Activated naive CD4-positive, alpha-beta T cell treated with anti-CD3 and anti-CD28 coated beads, Interleukin-2, amount 50 U/mL, for 16 hours (primary cell): ENCODE measurements around the gene GTF3C5.
"Not testable (repeated sequence)": the region's sequence is repeated elsewhere in the genome, so short reads cannot be mapped to it uniquely, and the experiment has no call there.

ENCODE experiments used
- DNase-seq: peaks from one replicate; pipeline ENCODE4 v3.0.0-alpha.2; 2020

Gene GTF3C5

DNA sequence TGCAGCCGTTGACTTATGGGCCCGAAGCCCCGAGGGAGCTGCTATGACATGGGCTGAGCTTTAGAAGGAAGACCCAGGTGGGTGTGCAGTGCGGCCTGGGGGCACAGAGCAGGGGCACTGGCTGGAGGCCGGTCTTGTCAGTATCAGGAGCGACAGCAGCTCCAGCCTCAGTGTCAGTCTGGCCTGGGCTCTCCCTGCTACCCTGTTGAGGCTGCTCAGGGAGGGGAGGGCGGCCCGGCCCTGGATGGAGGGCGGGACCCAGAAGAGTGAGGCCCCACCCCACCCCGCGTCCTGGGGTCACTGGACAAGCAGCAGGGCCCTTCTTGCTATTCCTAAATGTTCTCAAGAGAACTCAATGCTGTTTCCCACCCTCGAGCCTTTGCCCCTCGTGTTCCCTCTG lies 34.3 kb upstream of the GTF3C5 start:
- no peak for DNase-seq

DNA sequence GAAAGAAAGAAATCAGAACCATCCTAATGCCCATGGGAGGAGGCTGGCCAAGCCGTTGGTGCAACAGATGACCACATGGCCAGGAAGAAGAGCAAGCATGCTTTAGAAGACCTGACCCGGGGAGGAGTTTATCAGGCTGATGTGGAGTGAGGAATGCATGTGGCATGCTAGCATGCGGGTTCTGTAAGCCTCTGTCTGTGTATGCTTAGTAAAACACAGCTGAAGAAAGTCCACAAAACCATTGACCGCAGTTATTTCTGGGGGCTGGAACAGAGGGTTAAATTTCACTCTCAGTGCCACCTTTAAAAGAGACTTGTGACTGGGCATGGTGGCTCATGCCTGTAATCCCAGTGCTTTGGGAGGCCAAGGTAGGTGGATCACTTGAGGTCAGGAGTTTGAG lies 33.2 kb upstream of the GTF3C5 start:
- DNase-seq, result no peak

DNA sequence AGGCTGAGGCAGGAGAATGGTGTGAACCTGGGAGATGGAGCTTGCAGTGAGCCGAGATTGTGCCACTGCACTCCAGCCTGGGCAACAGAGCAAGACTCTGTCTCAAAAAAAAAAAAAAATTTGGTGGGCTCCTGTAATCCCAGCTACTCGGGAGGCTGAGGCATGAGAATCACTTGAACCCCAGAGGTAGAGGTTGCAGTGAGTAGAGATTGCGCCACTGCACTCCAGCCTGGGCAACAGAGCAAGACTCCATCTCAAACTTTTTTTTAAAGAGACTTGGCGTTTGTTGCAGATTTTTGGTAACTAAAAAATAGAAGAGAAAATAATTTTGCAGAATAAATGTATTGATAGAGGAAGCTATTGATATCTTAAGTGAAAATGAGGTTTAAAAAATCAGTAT lies 32.6 kb upstream of the GTF3C5 start:
- DNase-seq, result not testable (repeated sequence)

DNA sequence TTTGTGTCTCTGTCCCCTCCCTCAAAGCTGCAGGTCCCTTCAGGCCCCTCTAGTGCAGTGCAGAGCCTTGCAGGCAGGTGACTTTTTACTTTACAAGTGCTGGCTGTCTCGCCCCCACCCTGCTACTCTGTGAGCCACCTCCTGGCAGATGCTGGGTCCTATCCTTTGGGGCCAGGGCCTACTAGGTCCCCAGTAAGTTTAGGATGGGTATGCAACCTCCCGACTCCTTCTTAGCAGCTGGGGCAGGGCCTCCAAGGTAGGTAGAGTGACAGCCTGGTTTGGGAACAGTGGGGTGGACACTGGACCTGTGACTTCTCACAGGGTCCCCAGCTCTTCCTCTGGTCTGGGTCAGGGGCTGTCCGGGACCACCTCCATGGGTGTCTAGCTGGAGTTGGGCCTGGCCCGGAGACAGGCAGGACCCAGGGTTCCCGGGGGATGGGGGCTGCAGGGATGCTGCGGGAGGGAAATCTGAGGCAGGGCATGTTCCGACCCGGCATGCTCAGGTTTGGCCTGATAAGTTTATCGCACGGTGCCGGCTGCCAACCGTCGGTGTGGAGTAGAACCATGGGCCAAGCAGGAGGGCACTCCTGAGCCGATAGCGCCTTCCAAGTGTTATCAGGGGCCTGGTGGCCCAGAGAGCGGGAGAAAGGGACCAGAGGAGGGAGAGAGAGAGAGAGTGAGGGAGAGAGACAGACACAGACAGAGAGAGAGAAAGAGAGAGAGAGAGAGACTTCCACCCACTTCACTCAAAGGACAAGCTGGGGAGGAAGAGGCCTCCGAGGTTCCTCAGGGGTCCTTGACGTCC lies 31.8 kb upstream of the GTF3C5 start:
- DNase-seq, result no peak

DNA sequence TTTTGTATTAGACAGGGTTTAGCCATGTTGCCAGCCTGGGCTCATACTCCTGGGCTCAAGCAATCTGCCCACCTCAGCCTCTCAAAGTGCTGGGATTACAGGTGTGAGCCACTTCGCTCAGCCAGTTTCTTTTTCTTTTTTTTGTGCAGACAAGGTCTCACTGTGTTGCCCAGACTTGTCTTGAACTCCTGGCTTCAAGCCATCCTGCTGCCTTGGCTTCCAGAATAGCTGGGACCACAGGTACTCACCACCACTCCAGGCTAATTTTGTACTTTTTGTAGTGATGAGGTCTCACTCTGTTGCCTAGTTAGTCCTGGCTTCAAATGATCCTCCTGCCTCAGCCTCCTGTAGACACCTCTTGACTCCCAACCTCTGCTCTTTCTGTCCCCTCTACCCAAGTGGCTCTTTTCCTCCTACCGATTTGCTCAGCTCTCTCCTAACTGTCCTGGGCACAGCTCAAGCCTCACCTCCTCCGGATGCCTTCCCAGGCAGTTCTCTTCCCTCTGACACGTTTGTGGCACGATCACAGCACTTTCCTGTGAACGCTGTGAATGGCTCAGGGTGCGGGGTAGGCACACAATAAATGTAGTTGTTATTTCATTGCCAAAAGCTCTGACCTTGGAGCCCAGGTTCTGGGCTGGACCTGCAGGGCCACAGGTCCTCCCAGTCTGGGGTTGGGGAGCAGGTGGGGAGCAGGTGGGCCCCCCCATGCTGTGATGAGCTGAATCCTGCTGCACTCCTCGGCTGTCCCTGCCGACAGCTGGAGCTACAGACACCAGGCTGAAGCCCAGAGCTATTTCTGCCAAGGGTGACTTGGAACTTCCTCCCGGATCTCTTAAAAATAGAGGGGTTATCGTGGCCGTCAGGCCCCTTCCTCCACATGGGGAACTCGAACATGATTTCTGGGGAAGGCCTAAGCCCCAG lies 28.4 kb upstream of the GTF3C5 start:
- no peak for DNase-seq

DNA sequence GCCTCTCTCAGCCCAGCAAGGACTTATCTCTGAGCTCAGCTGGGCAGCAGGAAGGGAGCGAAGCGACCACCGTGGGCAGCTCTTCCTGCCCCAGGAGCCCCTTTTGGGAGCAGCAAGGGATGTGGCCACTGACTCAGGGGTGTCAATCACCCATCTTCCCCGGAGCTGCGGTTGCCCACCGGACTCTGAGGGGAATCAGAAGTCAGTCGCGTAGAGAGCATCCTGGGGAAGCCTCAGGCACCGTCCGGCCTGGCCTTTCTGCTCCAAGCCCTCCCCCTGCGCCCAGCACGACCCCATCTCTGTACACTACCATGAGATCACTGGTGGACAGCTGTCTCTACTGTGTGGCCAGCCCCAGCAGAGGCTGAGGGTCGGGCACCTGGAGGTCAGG lies 27.7 kb upstream of the GTF3C5 start:
- no peak for DNase-seq

DNA sequence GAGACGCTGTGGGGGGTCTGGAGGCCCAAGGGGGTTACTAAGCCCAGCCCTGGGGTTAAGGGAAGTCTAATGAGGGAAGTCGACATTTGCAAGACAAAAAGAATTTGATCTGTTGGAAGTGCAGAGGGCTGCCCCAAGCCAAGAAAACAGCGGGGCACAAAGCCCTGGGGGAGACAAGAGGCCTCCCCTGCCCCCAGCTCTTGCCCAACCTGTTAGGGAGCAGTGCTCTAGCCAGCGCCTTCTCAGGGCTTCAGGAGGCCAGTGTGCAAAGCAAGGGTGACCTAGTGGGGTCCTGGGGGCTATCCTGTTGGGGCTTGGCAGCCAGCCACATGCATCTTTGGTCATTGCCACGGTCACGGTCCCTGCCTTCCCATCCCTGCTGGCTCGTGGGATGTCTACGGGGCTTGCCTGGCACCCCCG lies 27.1 kb upstream of the GTF3C5 start:
- no peak for DNase-seq

DNA sequence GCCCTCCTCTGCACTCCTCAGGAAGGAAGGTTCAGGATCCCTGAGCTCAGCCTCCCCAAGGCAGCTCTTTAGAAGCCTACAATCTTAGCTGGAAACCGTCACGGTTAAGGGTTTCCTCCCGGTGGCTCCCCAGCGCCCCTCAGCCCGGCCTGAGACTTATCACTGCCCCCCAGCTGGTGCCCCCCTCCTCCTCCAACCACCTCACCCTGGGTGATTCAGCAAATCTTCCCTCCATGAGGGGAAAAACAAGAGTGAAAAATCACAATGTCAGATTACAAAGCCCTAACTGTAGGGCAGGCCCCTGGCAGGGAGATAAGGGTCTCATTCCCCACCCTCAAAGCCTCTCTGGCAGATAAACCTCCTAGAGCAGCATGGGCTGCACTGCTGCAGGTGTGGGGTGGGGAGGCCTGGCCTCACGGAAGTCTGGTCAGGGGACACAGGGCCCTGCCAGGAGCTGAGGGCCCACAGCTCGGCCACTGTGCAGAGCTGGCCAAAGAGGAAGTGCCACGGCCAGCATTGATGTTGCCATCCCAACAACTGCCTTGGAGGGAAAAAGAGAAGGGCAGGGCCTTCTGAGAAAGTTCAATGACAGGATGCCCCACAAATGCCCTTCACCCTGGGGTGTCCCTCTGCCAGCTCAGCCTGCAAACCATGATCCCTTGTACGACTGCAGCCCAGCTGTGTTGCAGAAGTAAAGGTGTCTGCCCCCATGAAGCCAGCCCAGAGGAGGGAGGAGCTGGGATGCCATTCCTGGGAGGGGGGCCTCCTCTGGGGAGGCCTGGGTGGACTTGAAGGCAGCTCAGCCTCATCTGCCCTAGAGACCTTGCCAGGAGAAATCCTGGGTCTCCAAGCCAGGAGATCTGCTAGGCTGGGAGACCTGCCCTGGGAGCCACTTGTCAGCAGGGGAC lies 26.5 kb upstream of the GTF3C5 start:
- DNase-seq, result no peak

DNA sequence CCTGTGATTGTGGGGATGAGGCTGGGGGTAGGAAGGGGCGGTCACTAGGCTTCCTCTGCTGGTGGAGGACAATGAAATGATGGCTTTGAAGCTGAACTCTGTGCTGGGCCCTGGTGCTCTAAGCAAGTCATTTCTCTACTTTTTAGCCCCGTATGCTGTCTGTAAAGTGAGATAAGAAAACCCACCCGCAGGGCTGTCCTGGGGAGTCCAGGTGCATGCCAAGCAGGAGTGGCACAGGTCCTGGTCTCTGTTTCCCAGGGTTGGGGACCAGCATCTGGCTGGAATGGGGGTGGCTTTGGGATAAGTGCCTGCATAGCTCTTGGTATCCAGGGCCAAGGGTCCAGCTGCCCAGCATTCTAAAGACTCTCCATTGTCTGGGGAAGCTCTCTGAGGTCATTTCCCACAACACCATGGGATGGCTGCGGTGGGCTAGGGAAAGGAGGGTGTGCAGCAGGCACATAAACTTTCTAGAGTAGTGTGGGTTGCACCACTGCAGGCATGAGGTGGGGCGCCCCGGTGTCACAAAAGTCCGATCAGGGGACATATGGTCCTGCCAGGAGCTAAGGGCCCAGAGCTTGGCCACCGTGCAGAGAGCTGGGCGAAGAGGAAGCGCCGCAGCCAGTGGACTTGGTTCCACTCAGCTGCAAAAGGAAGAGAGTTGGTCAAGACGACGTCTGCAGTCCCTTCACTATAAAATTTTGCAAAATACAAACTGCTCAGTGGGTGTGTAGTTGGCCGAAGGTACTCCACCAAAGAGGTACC lies 25.6 kb upstream of the GTF3C5 start:
- DNase-seq, result no peak

DNA sequence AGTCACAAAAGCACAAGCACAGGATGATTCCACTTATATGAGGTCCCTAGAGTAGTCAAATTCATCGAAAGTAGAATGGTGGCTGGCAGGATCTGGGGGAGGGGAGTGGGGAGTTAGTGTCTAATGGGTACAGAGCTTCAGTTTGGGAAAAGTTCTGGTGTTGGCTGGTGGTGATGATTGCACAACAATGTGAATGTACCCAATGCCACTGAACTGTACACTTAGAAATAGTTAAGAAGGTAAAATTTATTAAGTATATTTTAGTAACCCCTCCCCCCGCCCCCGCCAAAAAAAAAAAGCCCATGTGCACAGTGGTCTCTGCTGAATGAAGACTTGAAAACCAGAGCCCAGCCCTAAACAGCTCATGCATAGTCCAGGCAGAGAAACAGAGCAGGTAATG lies 24.8 kb upstream of the GTF3C5 start:
- no peak for DNase-seq

DNA sequence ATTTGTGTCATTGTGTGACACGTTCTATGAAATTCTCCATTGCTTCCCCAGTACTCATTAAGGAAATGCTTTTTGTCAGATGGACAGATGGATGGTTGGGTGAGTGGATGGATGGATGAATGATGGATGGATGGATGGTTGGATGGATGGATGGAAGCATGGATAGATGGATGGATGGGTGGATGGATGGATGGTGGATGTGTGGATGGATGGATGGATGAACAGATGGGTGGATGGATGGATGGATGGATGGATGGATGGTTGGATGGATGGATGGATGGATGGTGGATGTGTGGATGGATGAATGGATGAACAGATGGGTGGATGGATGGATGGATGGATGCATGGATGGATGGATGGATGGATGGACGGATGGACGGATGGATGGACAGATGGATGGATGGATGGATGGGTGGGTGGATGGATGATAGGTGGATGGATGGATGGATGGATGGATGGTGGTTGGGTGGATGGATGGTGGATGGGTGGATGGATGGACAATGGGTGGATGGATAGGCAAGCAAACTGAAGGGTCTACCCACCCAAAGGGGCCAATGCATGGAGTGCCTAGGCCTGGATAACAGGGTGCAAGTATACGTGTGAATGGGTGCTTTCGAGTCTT lies 24.0 kb upstream of the GTF3C5 start:
- no peak for DNase-seq

DNA sequence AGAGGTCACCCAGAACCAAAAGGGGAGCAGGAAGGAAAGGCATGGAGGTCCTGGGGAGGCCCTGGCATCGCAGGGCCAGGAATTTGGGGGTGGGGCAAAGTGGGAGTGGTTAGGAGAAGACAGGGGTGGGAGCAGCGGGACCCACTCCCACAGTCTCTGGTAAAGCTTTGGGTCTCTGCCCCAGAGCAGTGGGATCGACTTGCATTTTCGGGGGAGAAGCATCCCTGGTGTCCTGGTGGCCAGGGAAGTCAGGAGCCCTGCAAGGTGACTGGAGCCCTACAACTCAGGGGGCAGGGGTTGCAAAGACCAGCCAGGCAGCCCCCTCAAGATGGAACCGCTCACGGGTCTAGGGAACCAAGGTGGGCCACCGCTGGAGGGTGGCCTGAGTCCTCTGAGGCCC lies 22.4 kb upstream of the GTF3C5 start:
- DNase-seq, result no peak

DNA sequence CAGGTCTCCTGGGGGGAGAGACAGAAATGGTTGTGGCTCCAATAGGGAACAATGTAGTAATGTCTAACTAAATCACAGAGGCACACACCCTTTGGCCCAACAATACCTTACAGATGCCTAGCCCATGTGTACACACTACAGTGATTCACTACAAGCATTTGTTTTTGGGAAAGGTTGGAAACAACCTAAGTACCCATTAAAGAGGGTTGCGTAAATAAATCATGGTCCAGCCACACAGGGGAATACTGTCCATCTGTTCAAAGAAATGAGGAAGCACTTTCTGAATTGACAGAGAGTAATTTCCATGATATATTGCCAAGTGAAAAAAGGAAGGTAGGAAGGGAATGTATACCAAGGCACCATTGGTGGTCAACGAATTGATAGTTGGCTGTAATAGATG lies 22.0 kb upstream of the GTF3C5 start:
- no peak for DNase-seq

DNA sequence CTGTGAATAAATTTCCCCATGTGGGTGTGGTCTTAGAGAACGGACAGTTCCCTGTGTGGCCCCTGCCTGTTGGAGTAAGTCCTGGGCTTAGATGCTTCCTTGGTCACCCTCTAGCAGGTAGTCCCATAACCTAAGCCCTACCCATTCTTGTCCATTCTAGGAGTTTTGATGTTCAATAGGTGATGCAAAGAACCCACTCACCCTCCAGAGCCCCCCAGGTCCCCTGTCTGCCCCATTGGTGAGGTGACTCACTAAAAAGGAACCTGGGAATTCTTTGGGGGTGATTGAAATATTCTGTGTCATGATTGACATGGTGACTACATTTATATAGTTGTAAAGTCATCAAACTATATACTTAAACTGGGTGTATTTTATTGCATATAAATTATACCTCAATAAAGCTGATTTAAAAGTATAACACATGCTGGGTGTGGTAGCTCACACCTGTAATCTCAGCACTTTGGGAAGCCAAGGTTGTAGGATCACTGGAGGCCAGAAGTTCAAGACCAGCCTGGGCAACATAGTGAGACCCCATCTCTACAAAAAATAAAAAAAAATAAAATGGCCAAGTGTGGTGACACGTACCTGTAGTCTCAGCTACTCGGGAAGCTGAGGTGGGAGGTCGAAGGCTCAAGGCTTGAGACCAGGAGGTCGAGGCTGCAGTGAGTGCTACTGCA lies 20.8 kb upstream of the GTF3C5 start:
- DNase-seq, result no peak

DNA sequence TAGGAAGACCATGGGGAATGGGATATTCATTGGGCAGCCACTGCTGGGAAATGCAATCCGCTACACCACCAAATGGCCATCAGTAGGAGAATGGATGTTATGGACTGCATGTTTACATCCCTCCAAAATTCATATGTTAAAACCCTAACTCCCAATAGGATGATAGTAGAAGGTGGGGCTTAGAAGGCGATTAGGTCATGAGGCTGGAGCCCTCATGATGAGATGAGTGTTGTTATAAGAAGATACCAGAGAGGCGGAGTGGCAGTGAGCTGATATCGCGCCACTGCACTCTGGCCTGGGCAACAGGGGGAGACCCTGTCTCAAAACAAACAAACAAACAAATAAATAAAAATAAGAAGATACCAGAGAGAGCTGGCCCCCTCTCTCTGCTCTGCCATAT lies 16.1 kb upstream of the GTF3C5 start:
- DNase-seq, result no peak

DNA sequence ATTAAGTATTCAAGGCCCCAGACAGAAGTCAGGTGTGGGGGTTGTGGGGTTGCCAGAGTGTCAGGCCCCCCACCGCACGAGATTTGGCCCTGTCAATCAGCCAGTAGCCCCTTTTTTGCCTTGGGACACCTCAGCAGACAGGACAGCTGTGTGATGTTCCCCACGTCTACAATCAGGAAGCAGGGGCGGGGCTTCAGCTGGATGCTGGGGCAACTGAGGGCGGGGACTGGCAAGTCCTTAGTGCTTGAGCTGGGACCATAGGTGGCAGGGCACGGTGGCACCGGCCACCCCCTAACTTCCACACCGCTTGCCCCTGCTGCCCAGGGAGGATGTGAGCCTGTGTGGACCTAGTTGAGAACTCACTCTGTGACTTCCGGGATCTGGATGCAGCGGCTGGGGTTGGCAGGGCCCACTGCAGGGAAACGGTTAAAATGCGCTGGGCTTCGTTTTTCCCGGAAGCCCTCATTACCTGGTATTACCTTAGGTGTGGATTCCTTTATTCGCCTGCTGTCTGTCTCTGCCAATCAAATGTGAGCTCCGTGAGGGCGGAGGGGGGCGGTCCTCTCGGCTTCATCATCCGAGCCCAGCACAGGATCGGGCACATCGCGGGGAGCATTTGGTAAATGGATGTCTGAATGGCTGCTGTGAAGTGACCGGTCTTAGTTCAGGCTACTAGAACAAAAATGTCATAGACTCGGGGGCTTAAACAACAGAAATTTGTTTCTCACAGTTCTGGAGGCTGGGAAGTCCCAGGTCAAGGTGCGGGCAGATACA lies 7.5 kb upstream of the GTF3C5 start:
- DNase-seq, result peak; percentile 30

DNA sequence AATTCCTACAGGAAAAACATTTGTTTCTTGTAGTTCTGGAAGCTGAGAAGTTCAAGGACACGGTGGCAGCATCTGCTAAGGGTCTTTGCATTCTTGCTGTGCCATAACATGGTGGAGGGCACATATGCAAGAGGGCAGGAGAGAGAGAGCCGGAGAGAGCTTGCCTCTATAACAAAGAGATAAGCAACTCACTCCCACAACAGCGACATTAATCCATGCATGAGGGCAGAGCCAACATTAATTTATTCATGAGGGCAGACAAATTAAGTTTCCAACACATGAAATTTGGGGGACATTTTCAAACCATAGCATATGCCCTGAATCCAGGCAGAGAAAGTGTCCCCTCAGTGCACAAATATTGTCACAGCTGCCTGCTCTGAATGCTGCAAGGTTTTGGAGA lies 4.4 kb upstream of the GTF3C5 start:
- no peak for DNase-seq

DNA sequence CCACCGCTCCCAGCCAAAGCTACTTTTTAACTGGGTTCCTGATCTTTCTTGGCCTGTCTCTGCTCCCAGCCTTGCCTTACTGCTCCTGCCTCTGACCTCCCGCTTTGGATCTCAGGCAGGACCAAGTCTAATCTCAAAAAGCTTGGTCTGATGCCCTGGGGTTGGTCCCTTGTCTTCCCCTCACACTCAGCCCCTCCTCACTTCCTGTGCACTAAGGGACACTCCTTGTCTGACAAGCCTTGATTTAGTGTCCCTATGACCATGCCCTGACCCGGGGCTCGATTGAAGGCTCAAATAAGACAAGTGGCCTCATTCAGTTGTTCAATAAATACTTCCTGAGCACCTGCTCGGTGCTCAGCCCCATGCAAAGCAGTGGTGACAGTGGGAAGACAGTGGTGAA lies 3.7 kb upstream of the GTF3C5 start:
- no peak for DNase-seq

DNA sequence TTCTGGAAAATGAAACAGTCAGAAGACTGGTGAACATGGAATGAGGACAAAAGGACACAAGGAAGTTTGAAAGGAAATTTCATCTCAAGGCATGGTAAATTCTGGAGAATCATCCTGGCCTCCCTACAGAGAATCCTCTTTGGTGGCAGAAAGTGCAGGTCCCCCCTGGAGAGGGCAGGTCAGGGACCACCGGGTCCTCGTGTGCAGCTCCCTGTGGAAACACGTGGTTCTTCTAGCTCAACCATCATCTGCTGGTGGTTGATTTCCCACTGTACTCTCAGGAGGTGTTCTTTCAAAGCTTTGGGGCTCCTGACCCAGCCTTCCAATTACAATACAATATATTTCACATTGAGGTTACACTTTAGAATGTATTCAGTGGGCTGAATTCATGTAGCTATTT lies 2.6 kb upstream of the GTF3C5 start:
- DNase-seq, result no peak

DNA sequence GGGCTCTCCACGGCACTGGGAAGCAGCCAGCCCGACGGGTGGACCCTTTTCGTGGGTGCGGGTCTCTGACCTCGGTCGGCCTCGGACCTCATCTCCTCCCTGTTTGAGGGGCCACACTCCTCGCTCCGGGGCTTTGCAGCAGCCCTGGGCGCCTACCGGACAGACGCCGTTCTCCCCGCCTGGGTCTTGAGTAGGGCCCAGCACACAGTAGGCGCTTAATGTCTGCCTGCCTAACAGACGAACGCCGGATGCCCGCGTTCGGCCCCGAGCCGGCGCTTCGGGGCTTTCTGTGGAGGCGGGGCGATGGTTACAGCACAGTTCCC lies 842 bp upstream of the GTF3C5 start:
- no peak for DNase-seq

DNA sequence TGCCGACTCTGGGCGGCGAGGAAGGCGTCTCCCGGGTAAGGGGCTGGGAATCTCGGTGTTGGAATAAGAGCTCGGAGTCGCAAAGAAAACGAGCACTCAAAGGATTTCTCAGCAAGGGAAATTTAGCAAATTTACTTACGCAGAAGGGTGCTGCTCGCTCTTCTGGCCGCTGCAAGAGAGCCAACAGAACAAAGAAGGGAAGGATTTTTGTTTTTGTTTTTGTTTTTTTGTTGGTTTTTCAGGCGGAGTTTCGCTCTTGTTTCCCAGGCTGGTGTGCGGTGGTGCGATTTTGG lies 279 bp downstream of the GTF3C5 start:
- DNase-seq, result no peak
